HEK293 (cell line): ENCODE measurements around the gene HOXD12.

ENCODE experiments used
- CTCF ChIA-PET: fragments of 350-600 bp; formaldehyde crosslinking; extraction: SDS; loops from one replicate; lab custom pipeline; 2021; ENCODE audit warnings: antibody characterized with exemption; lab: Yijun Ruan, JAX
- POLR2A ChIA-PET: fragments of 300-600 bp; formaldehyde crosslinking; extraction: SDS; loops from one replicate; lab custom pipeline; 2020; ENCODE audit warnings: antibody characterized with exemption, inconsistent platforms; lab: Yijun Ruan, JAX
- H3K27ac ChIP-seq: fragments of 200-500 bp; sonication (Bioruptor generic); 2 replicates; pipeline ENCODE4 v1.5.1; 2014; ENCODE audit warnings: low read depth, low read length, control low read depth, inconsistent platforms; ENCODE audit errors: extremely low read depth
- H3K36me3 ChIP-seq, 2 experiments: fragments of 200-500 bp in 1 of 2; sonication (Bioruptor generic) in 1 of 2; 1 replicate in 1 of 2; 2 replicates in 1 of 2; pipeline ENCODE4 v1.5.1; 2014 to 2017; ENCODE audit warnings: inconsistent platforms in 2 of 2, low read length in 2 of 2; ENCODE audit not compliant: control insufficient read depth in 2 of 2, insufficient read depth in 1 of 2
- H3K4me1 ChIP-seq: fragments of 200-500 bp; sonication (Bioruptor generic); 2 replicates; pipeline ENCODE4 v1.5.1; 2014; ENCODE audit warnings: mild to moderate bottlenecking, low read length, inconsistent platforms; ENCODE audit not compliant: control insufficient read depth, insufficient read depth
- H3K4me3 ChIP-seq: 2 replicates; pipeline ENCODE4 v1.5.1; 2011; ENCODE audit warnings: low read depth, mild to moderate bottlenecking, control low read depth, low read length, moderate library complexity
- H3K9me3 ChIP-seq: fragments of 200-500 bp; sonication (Bioruptor generic); 2 replicates; pipeline ENCODE4 v1.5.1; 2014; ENCODE audit warnings: low read depth, low read length, inconsistent platforms; ENCODE audit not compliant: control insufficient read depth, insufficient read depth
- GLI4 ChIP-seq: fragments of 450-650 bp; formaldehyde crosslinking; IDR thresholded peaks from 2 replicates; pipeline ENCODE4 v1.5.1; 2016; ENCODE audit warnings: missing biosample characterization, missing genetic modification characterization
- SCRT1 ChIP-seq: fragments of 450-650 bp; formaldehyde crosslinking; IDR thresholded peaks from 2 replicates; pipeline ENCODE4 v1.5.1; 2016; ENCODE audit warnings: missing biosample characterization, missing genetic modification characterization, borderline replicate concordance
- SETDB1 ChIP-seq: IDR thresholded peaks from one replicate; pipeline ENCODE4 v1.6.1; 2017; ENCODE audit warnings: mild to moderate bottlenecking, low read length, moderate library complexity, mixed read lengths; ENCODE audit not compliant: insufficient read length
- ZBTB44 ChIP-seq: fragments of 450-650 bp; IDR thresholded peaks from 2 replicates; pipeline ENCODE4 v1.5.1; 2018; ENCODE audit warnings: missing biosample characterization, mild to moderate bottlenecking, missing genetic modification characterization
- ZBTB49 ChIP-seq: fragments of 450-650 bp; formaldehyde crosslinking; IDR thresholded peaks from 2 replicates; pipeline ENCODE4 v1.5.1; 2016; ENCODE audit warnings: missing biosample characterization, missing genetic modification characterization, low read depth
- ZFP41 ChIP-seq: fragments of 450-650 bp; formaldehyde crosslinking; IDR thresholded peaks from 2 replicates; pipeline ENCODE4 v1.5.1; 2016; ENCODE audit warnings: missing biosample characterization, missing genetic modification characterization, borderline replicate concordance
- ZNF132 ChIP-seq: fragments of 450-650 bp; formaldehyde crosslinking; IDR thresholded peaks from 2 replicates; pipeline ENCODE4 v1.5.1; 2017; ENCODE audit warnings: missing biosample characterization, missing genetic modification characterization, borderline replicate concordance
- ZNF157 ChIP-seq: fragments of 450-650 bp; formaldehyde crosslinking; IDR thresholded peaks from 2 replicates; pipeline ENCODE4 v1.5.1; 2016; ENCODE audit warnings: missing biosample characterization, missing genetic modification characterization
- ZNF274 ChIP-seq, 2 experiments: fragments of 200-500 bp in 1 of 2; fragments of 450-650 bp in 1 of 2; sonication (Bioruptor generic) in 1 of 2; formaldehyde crosslinking in 1 of 2; IDR thresholded peaks; 2 replicates each; pipeline versions ENCODE4 v1.5.1 to v1.6.1; 2014 to 2016; ENCODE audit warnings: borderline replicate concordance in 1 of 2, inconsistent platforms in 1 of 2, low read length in 1 of 2, missing biosample characterization in 1 of 2, missing genetic modification characterization in 1 of 2
- ZNF292 ChIP-seq: fragments of 450-650 bp; formaldehyde crosslinking; IDR thresholded peaks from 2 replicates; pipeline ENCODE4 v1.5.1; 2016; ENCODE audit warnings: low read depth, missing biosample characterization, missing genetic modification characterization, borderline replicate concordance
- ZNF521 ChIP-seq: fragments of 450-650 bp; formaldehyde crosslinking; IDR thresholded peaks from 2 replicates; pipeline ENCODE4 v1.5.1; 2017; ENCODE audit warnings: missing biosample characterization, mild to moderate bottlenecking, missing genetic modification characterization
- ZNF549 ChIP-seq: fragments of 450-650 bp; IDR thresholded peaks from 2 replicates; pipeline ENCODE4 v1.5.1; 2018; ENCODE audit warnings: missing biosample characterization, missing genetic modification characterization, mild to moderate bottlenecking, inconsistent platforms, moderate library complexity
- ZNF704 ChIP-seq: fragments of 450-650 bp; formaldehyde crosslinking; IDR thresholded peaks from 2 replicates; pipeline ENCODE4 v1.5.1; 2016; ENCODE audit warnings: missing biosample characterization, missing genetic modification characterization
- ZNF707 ChIP-seq: fragments of 450-650 bp; formaldehyde crosslinking; IDR thresholded peaks from 2 replicates; pipeline ENCODE4 v1.5.1; 2016; ENCODE audit warnings: missing biosample characterization, missing genetic modification characterization
- ZSCAN18 ChIP-seq: fragments of 450-650 bp; formaldehyde crosslinking; IDR thresholded peaks from 2 replicates; pipeline ENCODE4 v1.5.1; 2016; ENCODE audit warnings: missing biosample characterization, missing genetic modification characterization
- ZSCAN4 ChIP-seq: fragments of 450-650 bp; formaldehyde crosslinking; IDR thresholded peaks from 2 replicates; pipeline ENCODE4 v1.5.1; 2017; ENCODE audit warnings: missing biosample characterization, missing genetic modification characterization
- ZSCAN5A ChIP-seq: fragments of 450-650 bp; formaldehyde crosslinking; IDR thresholded peaks from 2 replicates; pipeline ENCODE4 v1.5.1; 2016; ENCODE audit warnings: missing biosample characterization, missing genetic modification characterization

Gene HOXD12

GRCh38 chr2:176138923-176139660, 39.5 kb downstream of the HOXD12 start (continued):
- no peak for TF ChIP-seq SCRT1

GRCh38 chr2:176139661-176140512, 40.3 kb downstream of the HOXD12 start:
- no peak for TF ChIP-seq ZSCAN5A (tag by site-specific recombination)
- TF ChIP-seq ZNF521 (tag by site-specific recombination), result no peak
- TF ChIP-seq ZNF157 (tag by site-specific recombination), result no peak
- TF ChIP-seq ZNF707 (tag by site-specific recombination), result no peak
- TF ChIP-seq SETDB1, result no peak
- no peak for TF ChIP-seq ZBTB44 (tag by site-specific recombination)
- no peak for TF ChIP-seq ZFP41 (tag by site-specific recombination)
- TF ChIP-seq ZBTB49 (tag by site-specific recombination), result no peak
- no peak for TF ChIP-seq ZNF274 (IDR thresholded peaks at IDR 0.05; ENCODE audit: low read length)
- no peak for TF ChIP-seq ZNF274 (tag by site-specific recombination; IDR thresholded peaks at IDR 0.05; ENCODE audit: borderline replicate concordance)
- TF ChIP-seq ZSCAN4 (tag by site-specific recombination), result no peak
- TF ChIP-seq GLI4 (tag by site-specific recombination), result no peak
- no peak for TF ChIP-seq ZNF132 (tag by site-specific recombination)
- TF ChIP-seq ZSCAN18 (tag by site-specific recombination), result no peak
- no peak for TF ChIP-seq ZNF704 (tag by site-specific recombination)
- no peak for TF ChIP-seq ZNF549 (tag by site-specific recombination)
- no peak for TF ChIP-seq ZNF292
- no peaks in the 10 kb centered on the region for H3K36me3 ChIP-seq
- no peak overlapping the region; the same call in 1 of the 2 replicates for H3K4me3 ChIP-seq
- no peaks in the 10 kb centered on the region for H3K9me3 ChIP-seq
- peaks cover 13% of the 10 kb centered on the region for H3K4me1 ChIP-seq
- ChIA-PET POLR2A (interaction anchor here (0.7 to 1.5 kb wide), 5 partner anchors 16 to 499 kb away, joined by 3 to 4 read pairs (median 3); partner anchors contain the start of gene MTX2), CTCF (interaction anchor here (0.5 to 7.5 kb wide), 59 partner anchors 9 to 1149 kb away, joined by 3 to 104 read pairs (median 4); partner anchors contain the start of genes HOXD4 and MTX2)
- H3K27ac ChIP-seq, result peak overlapping the region; percentile 60; the same call in 1 of the 2 replicates
